ENCODE measurements around the gene PSMC3.

The PSMC3 gene

DNA sequence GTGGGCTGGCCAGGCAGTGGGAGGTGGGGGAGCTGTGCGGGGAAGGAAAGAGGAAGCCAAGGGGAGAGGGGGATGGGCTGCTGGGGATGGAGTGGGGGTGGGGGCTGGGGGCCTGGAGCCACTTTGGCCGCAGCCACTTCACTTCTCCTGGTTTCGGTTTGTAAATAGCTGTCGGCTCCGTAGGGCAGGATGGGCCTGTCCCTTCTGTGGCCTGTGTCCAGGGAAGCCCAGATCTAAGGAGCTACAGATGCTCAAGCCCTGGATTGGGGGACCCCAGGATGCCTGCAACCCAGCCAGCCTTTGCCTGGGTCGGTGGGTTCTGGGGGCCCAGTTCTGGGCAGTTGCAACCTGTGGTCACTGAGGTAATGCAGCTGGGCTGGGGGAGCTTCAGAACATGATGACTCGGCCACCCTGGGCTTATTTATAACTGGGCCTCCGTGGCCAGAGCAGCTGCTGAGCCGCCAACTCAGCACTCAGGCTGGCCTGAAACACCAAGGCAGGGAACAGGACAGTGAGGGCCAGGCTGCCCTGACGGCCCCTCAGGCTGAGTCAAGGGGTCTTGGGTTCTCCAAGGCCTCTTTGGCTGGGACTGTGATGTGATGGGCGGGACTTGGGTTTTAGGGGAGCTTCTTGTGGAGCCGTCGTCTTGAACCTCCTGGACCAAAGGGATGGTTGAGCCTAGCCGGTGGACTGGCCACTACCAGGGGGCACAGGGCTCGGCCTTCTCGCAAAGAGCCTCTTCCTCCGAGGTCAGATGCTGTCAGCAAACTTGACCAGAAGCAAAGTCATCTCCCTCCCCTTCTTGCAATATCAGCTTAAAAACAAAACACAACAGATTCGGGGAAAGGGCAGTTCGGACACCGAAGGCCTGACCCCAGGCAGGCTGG lies 32.8 kb downstream of the PSMC3 start:
- DNase-seq: no peak

DNA sequence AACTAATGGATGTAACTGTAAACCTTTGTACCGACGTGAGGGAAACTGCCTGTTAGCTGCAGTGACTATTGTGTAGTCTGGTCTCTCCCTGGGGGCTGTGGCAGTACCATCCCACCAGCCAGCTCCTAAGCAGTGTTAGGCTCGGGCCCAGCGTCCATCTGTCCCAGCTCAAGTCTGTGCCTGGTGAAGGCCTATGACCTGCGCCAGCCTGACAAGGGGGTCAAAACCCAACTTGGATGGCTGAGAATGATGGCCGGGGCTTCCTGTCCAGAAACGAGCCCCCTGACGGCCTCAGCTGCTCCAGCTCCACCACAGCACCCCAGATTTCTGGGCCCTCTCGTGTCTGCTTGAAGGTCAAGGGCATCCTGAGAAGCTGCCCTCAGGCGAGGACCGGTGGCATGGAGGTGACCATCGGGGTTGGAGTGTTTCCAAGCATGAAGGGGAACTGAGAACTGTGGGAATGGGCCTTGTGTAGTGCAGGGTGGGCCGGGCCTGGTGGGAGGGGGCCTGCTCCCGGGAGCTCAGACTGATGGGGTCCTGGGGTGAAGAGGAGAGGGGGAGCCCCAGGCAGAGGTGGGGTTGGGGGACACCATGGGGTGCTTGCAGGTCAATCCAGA lies 33.6 kb downstream of the PSMC3 start:
- no peak for DNase-seq

DNA sequence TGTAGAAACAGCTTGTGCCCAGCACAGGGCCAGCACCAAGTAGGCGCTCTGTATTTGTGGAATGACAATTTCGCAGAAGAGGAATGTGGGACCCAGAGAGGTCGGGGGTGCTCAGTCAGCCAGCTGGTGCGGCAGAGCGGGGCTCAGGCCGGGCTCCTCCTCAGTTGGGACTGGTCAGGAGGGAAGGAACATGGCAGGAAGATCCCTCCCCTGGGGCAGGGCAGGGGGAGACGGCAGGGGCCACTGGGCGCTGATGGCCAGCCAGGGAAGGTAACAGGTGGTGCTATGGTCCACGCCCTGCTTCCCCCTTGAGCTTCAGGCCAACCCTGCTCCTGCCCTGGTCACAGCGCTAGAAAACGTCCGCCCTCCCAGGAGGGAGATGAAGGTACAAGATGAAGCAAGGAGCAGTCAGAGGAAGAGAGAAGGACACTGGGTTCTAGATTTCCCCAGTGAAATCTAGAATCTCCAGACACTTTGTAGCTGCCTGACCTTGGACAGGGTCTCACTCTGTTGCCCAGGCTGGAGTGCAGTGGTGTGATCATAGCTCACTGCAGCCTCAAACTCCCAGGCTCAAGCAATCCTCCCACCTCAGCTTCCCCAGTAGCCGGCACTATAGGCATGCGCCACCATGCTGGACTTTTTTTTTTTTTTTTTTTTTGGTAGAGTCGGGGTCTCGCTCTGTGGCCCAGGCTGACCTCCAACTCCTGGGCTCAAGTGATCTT lies 34.4 kb downstream of the PSMC3 start:
- DNase-seq: no peak

DNA sequence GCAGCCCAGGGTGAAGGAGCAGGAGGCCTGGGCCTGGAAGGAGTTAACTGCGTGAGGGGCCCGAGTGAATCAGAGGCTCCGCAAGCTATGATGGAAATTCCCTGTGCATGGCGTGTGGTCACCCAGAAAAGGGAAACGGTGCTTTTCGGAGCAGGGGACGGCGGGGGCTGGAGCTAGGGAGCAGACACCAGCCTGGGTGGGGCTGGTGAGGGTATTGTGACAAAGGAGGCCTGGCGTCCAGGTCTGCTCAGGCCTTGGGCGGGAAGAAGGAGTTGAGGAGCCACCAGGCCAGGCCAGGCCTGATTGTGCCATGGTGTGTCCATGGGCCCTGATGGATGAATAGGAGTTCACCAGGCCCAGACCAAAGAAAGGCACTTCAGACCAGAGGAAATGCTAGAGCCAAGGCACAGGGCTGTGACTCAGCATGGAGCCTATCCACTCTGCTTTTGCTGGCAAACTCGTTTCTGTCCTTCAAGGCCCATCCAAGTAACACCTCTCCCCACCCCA lies 35.1 kb downstream of the PSMC3 start:
- no peak for DNase-seq

DNA sequence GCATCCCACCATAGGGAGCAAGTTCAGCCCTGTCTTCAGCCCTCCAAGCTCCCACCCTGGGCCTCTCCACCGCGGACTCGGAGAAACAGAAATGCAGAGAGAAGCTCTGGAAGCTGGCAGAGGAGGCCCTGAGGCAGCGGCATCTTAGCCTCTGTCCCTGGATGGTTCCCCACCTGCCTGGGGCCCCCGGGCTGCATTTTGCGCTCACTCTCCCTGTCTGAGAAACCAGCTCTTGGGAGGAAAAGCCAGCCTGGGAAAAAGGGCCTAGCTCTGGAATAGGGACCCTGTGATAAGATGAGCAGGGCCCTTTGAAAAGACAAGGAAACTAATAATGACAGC lies 35.8 kb downstream of the PSMC3 start:
- no peak for DNase-seq

- DNase-seq: no peak
These were observed 36.4 kb downstream of the PSMC3 start for GRCh38 chr11:47389577-47390421.

DNA sequence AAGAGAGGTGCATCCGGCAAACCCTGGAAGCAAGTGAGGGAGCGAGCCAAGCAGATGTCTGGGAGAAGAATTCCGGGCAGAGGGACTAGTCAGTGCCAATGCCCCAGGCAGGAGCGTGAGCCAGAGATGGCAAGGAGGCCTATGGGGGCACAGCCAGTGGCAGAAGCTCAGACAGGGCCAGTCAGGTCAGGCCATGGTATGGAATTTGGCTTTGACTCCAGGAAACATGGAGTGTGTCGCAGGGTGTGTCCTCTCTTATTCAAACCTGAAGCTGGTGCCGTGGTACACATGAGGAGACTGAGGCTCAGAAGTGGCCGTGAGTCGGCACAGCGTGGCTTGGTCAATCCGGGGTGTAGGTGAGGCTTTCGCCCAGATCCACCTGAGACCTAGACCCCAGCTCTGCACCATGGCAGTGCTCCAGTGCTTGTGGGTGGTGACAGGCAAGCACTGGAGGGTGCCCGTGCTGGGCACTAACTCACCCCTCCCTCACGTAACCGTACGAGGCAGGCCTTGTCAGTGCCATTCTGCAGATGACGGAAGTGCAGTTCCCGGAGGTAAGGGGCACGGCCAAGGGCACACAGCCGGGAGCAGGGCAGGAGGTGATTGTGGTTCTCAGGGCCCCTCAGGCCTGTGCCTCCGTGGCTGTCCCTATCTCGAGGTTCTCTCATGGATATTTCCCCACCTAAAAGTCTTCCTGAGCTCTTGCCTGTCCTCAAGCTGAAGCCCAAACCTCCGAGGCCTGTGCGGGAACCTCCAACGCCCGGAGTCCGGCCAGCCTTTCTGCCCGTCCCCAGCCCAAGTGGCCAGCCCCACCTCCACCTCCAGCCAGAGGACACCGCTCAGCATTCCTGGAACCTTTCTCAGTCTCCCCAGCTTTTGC lies 37.3 kb downstream of the PSMC3 start:
- no peak for DNase-seq

GRCh38 chr11:47387944-47388696 lies 38.1 kb downstream of the PSMC3 start:
- DNase-seq: no peak

GRCh38 chr11:47384498-47384897 lies 41.7 kb downstream of the PSMC3 start:
- DNase-seq: no peak

GRCh38 chr11:47383071-47383470 lies 43.2 kb downstream of the PSMC3 start:
- no peak for DNase-seq

GRCh38 chr11:47380078-47380477 lies 46.2 kb downstream of the PSMC3 start:
- no peak for DNase-seq

DNA sequence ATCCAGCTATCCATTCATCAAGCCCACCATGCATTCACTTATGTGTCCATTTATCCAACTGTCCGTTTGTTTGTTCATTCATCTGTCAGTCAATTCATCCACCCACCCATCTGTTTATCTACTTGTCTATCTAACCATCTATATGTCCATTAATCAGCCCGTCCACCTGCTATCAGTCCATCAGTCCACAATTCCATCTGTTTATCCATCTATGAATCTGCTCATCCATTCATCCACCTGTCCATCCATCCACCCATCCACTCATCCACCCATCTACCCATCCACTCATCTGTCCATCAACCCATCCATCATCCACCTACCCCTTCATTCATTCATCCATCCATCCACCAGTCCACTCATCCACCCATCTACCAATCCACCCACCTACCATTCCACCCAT lies 46.9 kb downstream of the PSMC3 start:
- DNase-seq: no peak

DNA sequence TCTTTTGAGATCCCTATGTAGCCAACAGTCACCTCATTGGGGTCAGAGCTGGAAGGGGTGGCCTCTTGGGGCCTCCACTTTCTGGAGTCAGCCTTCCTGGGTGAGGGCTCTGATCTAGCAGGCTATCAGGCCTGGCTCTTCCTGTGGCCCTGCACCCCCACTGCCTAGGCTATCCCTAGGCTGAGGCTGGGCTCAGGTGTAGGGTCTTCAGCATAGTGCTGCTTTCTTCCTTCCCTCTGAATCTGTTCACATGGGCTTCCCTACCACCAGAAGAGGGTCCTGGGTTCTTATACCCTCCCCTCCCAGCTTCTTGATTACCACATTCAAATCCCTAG lies 47.4 kb downstream of the PSMC3 start:
- no peak for DNase-seq

GRCh38 chr11:47378010-47378835 lies 48.0 kb downstream of the PSMC3 start, which contains the start of gene SPI1:
TSS of gene SPI1 (minus strand) at chr11:47378547. CDS start at chr11:47378353, 194 bp downstream.
- no peak for DNase-seq

- no peak for DNase-seq
These were observed 48.6 kb downstream of the PSMC3 start for GRCh38 chr11:47377571-47378009.

GRCh38 chr11:47376525-47377371 lies 49.5 kb downstream of the PSMC3 start:
- DNase-seq: no peak

DNA sequence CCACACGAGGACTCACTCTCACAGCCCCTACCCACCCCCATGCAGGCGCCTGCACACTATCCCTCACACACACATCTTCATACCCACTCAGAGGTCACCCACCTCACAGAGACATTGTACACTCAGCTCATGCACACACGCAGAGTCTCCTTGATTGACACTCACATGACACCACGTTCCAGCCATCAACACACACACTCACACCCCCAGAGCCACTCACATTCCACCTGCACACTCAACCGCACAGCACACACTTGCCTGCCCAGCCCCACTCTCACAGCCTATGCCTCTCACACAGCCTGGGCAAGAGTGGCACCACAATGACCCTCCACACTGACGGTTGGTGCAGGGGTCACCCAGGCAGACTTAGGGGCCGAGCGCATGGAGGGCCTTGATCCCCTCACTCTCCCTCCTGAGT lies 50.1 kb downstream of the PSMC3 start:
- DNase-seq: no peak

DNA sequence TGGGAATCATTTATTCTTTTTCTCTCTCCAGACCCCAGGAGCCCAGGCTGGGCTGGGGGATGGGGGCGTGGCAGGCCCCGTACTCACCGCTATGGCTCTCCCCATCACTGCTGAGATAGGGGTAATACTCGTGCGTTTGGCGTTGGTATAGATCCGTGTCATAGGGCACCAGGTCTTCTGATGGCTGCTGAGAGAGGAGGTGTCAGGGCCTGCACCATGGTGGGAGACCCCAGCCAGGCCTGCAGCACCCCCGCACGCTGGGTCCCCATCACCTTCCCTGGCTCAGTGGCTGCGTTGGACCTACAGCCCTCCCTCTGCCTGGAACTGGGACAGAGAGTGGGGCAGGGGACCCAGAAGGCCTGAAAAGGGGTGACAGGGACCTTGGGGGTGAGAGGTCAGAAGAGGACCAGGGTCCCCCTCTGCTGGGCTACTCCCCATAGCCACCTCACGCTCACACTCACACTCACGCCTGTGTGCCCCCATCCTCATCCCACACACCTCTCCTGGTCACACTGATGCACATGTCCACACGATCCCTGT lies 50.6 kb downstream of the PSMC3 start:
- no peak for DNase-seq

DNA sequence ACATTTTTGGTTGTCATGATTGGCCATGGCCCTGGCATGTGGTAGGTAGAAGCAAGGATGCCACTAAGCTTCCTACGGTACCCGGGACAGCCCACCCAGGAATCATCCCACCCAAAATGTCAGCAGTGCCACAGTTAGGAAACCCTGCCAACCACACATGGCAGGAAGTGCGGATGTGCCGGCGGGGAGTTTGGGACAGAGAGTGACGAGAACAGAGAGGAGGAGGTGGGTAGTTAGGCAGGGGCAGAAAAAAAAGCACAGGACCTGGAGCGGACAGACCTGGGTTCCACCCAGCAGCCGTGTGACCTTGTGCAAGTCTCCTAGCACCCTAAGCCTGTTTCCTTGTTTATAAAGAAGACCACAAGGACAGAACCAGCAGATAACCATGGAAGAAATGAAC lies 51.2 kb downstream of the PSMC3 start:
- DNase-seq: no peak

Data from activated effector memory CD4-positive, alpha-beta T cell treated with anti-CD3 and anti-CD28 coated beads, Interleukin-2, amount 50 U/mL, for 16 hours (primary cell).